ENCODE data around the gene INPP5A.

- TF ChIP-seq PBX2 (CRISPR knock-in tag; IDR thresholded peaks at IDR 0.05; ENCODE audit: low read depth) (no peak), PBX2 (tag; conservative IDR thresholded peaks at IDR 0.05; ENCODE audit: low read depth) (no peak), CTCF (IDR thresholded peaks at IDR 0.05 in 2 of 3, conservative IDR thresholded peaks at IDR 0.05 in 1 of 3; ENCODE audit: insufficient read depth in 2 of 3, low read depth in 1 of 3, low read length in 3 of 3) (no peak), ATF1 (CRISPR knock-in tag; IDR thresholded peaks at IDR 0.05) (no peak), ATF1 (tag; IDR thresholded peaks at IDR 0.05) (no peak), ZFX (CRISPR knock-in tag; IDR thresholded peaks at IDR 0.05) (no peak)
These were observed 27.9 kb upstream of the INPP5A start for GRCh38 chr10:132509506-132510173.

Data from K562 (cell line).